Activated CD4-positive, alpha-beta T cell treated with anti-CD3 and anti-CD28 coated beads, Interleukin-2, Interleukin-4, amounts not matched to agents 100 ng/mL and 50 ng/mL, durations not matched to agents 16 hours and 8 hours (primary cell): ENCODE results near the gene CIART.
"Not testable (repeated sequence)": the region's sequence is repeated elsewhere in the genome, so short reads cannot be mapped to it uniquely, and the experiment has no call there.

ENCODE experiments used
- DNase-seq: peaks from one replicate; pipeline ENCODE4 v3.0.0-alpha.2; 2020; ENCODE audit warnings: low spot score

Gene CIART

GRCh38 chr1:150262388-150263320 lies 19.7 kb upstream of the CIART start:
- no peak for DNase-seq

DNA sequence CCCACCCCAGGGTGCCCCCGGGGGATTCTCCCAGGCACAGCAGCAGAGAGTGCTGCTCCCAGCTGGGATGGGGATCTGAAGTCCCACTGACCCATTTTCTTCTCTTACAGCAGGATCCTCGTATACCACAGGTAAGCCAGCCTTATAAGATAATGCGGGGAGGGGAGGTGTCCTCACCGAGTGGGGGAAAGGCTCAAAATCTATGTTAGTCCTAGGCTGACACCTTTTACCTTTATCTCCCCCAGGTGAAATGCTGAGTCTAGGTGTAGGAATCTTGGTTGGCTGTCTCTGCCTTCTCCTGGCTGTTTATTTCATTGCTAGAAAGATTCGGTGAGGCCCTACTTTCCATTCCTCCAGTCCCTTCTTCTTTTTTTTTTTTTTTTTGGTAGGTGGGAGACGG lies 18.8 kb upstream of the CIART start:
- no peak for DNase-seq

DNA sequence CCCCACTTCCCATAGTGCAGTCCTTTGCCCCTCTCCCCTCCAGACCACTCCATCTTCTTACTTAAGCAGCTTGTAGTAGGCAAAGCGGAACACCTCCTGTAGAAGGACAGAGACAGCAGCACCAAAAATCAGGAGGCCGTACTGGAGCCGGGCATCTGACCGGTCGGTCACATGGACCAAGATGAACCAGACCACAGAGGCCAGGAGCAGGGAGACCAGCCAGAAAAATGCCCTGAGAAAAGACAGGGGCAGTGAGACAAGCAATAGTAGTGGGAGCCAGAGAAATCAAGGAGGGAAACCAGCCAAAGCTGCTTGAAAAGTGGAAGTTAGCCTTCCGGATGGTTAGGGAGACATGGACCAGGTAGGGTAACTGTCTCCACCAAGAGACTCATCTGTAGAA lies 14.5 kb upstream of the CIART start:
- no peak for DNase-seq

- peak; percentile 25 for DNase-seq
Measured at GRCh38 chr1:150268340-150268704, 14.0 kb upstream of the CIART start.

- peak; percentile 98 for DNase-seq
Measured at GRCh38 chr1:150268705-150269403, 13.5 kb upstream of the CIART start, which contains the start of gene APH1A. APH1A (minus strand) TSS chr1:150269016; CDS start chr1:150268810, 206 bp downstream.

DNA sequence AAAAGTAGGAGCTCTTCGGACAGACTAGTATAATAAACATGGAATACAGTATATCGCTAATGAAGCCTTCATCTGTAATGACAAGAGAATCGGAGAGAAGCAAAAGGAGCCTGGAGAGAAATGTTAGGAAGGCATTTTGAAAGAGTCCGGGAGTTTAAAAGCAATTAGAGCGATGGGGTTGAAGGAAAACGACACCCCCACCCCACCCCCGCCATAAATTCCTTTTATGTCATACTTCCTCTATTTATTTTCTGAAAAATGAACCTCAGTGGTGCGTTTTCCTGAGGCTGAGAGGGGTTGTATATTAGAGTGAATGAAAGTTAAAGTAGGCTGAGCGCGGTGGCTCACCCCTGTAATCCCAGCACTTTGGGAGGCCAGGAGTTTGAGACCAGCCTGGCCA lies 12.9 kb upstream of the CIART start:
- DNase-seq, result no peak

GRCh38 chr1:150271291-150271959 lies 10.9 kb upstream of the CIART start:
- no peak for DNase-seq

GRCh38 chr1:150273311-150273710 lies 9.0 kb upstream of the CIART start:
- DNase-seq, result peak; percentile 10

DNA sequence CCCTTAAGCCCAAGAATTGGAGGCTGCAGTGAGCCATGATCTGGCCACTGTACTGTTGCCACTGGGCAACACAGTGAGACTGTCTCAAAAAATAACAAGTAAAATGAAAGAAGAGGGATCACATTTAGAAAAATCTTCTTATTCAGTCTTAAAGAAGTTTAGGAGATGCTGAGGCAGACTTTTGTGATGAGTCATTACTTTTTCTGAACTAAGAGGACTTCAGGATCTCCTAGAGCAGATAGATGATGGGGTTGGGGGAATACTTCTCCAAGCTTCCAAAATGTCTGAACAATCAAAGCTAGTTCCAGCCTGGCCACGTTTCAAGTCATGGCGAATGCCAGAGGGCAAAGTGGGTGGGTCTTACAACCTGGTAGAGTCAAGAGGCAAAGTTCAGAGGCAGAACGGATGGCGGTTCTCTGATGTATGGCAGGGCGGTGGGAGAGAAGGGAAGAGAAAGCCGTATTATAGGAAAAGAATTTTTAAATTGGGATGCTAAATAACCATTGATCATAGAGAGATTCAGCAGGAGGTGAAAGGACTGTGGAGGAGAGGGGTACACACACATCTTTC lies 2.1 kb upstream of the CIART start:
- no peak for DNase-seq

DNA sequence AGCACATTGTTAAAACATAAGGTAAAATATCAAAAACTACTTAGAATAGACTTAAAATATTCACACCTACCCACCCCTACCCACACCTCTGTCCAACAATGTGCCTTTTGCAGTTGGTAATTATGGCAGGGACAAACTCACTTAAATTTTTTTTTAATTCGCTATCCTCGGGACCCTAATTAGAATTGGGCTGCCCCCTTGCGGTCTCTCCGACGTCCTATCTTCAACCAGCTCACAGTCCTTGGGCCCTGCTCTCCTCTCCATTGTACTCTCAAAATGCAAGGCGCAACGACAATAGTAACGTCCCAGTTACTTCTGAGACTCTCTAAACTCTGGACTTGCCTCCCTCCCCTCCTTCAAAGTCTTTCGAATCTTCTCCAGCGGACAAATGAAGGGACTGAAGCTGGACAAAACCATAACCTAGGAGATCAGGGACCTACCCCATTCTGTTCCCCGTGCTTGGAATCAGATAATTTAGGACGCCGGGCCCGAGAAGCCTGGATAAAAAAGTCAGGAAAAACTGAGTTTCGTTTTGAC lies 1.1 kb upstream of the CIART start:
- DNase-seq, result peak; percentile 49

DNA sequence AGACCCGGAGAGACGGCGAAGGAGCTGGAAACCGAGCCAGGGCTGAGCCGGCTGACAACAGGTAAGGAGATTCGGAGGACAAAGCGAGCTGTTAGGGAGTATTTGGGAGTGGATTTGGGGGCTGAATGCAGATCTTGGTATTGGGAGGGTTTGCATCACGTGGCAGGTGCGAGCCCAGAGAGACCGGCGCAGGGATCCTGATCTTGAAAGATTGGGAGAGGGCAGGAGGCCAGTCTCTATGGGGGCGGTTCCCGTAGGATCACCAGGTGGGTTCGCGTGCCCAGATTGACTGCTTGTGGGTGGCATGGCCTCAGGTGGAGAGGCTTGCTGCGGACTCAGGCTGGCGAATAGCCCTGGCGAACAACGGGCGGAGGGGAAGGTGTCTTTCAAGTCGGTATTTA lies 204 bp downstream of the CIART start:
- no peak for DNase-seq

DNA sequence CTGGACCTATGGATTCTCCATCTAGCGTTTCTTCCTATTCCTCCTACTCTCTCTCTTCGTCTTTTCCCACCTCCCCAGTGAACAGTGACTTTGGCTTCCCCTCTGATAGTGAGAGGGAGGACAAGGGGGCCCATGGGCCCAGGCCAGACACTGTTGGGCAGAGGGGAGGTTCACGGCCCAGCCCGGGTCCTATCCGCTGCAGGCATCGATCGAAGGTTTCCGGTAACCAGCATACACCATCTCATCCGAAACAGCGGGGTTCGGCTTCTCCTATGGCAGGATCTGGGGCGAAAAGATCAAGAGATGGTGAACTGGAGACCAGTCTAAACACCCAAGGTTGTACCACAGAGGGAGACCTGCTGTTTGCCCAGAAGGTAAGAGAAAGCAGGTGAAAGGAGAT lies 906 bp downstream of the CIART start:
- DNase-seq, result no peak

DNA sequence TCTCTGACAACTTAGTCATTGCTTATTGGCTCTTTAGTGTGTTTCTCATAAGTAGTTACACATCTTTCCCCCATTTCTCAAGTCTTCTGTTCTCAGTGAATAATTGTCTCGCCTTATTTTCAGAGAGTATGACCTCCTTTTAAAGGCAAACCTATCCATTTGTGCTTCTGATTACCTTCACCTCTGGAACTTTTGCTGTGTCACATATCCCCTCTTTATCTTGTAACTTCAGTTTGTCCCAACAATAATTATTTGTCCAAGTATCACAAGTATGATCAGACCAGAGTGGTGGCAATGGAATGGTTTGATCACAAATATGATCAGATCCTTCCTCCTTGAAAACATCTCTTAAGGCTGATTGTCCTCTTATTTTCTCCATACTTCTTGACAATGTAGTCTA lies 6.0 kb downstream of the CIART start:
- no peak for DNase-seq

DNA sequence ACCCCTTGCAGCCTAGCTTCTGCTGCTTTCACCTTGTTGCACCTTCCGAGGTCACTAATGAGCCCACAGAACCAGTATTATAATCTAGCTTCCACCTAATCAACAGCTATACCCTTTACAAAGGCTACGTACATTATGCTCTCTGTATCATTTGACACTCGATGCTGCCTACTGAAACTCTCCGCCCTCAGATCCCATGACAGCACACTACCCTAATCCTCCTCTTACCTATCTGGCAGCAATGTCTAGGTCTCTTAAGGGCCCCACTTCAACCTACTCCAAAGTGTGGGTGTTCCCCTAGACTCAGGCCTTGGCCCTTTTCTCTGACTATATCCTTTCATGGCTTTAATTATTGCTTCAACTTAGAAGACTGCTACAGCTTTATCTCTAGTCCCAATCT lies 6.5 kb downstream of the CIART start:
- no peak for DNase-seq

GRCh38 chr1:150293433-150294253 lies 11.3 kb downstream of the CIART start, which contains the start of gene MRPS21:
MRPS21 (plus strand) TSS chr1:150293861; CDS start chr1:150294367, 506 bp downstream.
- peak; percentile 94 for DNase-seq

DNA sequence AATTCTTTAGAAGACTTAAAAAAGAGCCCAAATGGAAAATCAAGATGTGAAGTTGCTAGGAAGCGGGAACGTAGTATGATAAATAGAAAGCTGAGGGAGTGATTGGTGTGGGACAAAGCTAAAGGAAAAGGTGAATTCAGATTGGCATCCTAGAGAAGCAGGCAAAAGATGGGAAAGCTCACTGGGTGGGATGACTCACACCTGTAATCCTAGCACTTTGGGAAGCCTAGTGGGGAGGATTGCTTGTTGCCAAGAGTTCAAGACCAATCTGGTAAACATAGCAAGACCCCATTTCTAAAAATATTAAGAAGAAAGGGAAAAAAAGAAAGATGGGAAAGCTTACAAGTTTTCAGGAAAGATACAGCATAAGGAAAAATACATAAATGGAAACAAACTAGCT lies 13.1 kb downstream of the CIART start:
- no peak for DNase-seq

- no peak for DNase-seq
Measured at GRCh38 chr1:150299716-150300115, 17.4 kb downstream of the CIART start.

GRCh38 chr1:150302338-150302737 lies 20.0 kb downstream of the CIART start:
- DNase-seq, result no peak

GRCh38 chr1:150302902-150303301 lies 20.5 kb downstream of the CIART start:
- no peak for DNase-seq

DNA sequence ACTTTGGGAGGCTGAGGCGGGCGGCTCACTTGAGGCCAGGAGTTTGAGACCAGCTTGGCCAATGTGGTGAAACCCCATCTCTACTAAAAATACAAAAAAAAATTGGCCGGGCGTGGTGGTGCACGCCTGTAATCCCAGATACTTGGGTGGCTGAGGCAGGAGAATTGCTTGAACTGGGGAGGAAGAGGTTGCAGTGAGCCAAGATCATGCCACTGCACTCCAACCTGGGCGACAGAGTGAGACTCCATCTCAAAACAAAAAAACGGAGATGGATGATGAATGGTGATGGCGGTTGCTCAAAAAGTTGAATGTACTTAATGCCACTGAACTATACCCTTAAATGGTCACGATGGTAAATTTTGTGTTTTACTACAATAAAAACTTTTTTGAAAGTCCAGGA lies 26.2 kb downstream of the CIART start:
- DNase-seq, result not testable (repeated sequence)
